Tibial nerve (tissue), 4 donors: Measurements from ENCODE around the gene ALDH3B1. TPM values are rescaled to one million over a fixed set of nuclear protein-coding genes. Genes with fewer than 3 reads are reported as not detected.
A peak's percentile ranks its signal among the peaks of the same experiment; 100 is the strongest.

Source experiments
- DNase-seq, 2 donors: peaks; one replicate each; pipeline ENCODE4 v3.0.0-alpha.2; 2019; ENCODE audit warnings: low spot score in 2 of 2
- H3K27ac ChIP-seq, 4 donors: fragments of 200-600 bp; sonication (generic) in 3 of 4; one replicate each; pipeline ENCODE4 v1.5.1; 2017 to 2019; ENCODE audit warnings: mild to moderate bottlenecking in 1 of 4
- H3K27me3 ChIP-seq, 2 donors: fragments of 200-600 bp; sonication (generic) in 1 of 2; one replicate each; pipeline versions ENCODE4 v1.5.1 to v1.6.0; 2017 to 2019
- H3K36me3 ChIP-seq, 3 donors: fragments of 200-600 bp; sonication (generic); one replicate each; pipeline ENCODE4 v1.5.1; 2018 to 2019
- H3K4me1 ChIP-seq, 4 donors: fragments of 200-600 bp; sonication (generic) in 3 of 4; one replicate each; pipeline ENCODE4 v1.5.1; 2017 to 2019
- H3K4me3 ChIP-seq, 4 donors: fragments of 200-600 bp; sonication (generic) in 3 of 4; one replicate each; pipeline ENCODE4 v1.5.1; 2017 to 2019; ENCODE audit warnings: mild to moderate bottlenecking in 1 of 4, moderate library complexity in 1 of 4
- H3K9me3 ChIP-seq, 4 donors: fragments of 200-600 bp; sonication (generic) in 3 of 4; one replicate each; pipeline ENCODE4 v1.5.1; 2017 to 2019
- EP300 ChIP-seq, 2 donors: sonication (generic); formaldehyde crosslinking; IDR thresholded peaks; one replicate each; pipeline ENCODE4 v1.6.1; 2017; ENCODE audit warnings: antibody characterized with exemption in 2 of 2, mild to moderate bottlenecking in 1 of 2
- POLR2A ChIP-seq, 2 donors: fragments of 450-650 bp; IDR thresholded peaks; one replicate each; pipeline ENCODE4 v1.6.1; 2017; ENCODE audit warnings: antibody characterized with exemption in 2 of 2, mild to moderate bottlenecking in 2 of 2, moderate library complexity in 2 of 2
- WGBS, 2 donors: methylation state at CpG; one replicate each; pipeline ENCODE4 v1.1.5; 2018; 5-methylcytosine and 5-hydroxymethylcytosine counted together
- total RNA-seq, 4 donors: library from RNA; depleted of rRNA; stranded (reverse); fragments of >200 nt; gene quantifications; one replicate each; pipeline ENCODE4 v1.1.0, GENCODE V29; 2016
- TF ChIP-seq, protein P1 (sequence below), 5 experiments: fragments of 200-600 bp in 3 of 5; fragments of 450-650 bp in 2 of 5; sonication (generic) in 3 of 5; IDR thresholded peaks; one replicate each; pipeline ENCODE4 v1.5.1; 2016 to 2019; ENCODE audit warnings: antibody characterized with exemption in 5 of 5, mild to moderate bottlenecking in 3 of 5, moderate library complexity in 2 of 5

Gene ALDH3B1
- total RNA-seq, 4 donors from 2014 or later: 80.4 to 137 (median 91.8) TPM

DNA sequence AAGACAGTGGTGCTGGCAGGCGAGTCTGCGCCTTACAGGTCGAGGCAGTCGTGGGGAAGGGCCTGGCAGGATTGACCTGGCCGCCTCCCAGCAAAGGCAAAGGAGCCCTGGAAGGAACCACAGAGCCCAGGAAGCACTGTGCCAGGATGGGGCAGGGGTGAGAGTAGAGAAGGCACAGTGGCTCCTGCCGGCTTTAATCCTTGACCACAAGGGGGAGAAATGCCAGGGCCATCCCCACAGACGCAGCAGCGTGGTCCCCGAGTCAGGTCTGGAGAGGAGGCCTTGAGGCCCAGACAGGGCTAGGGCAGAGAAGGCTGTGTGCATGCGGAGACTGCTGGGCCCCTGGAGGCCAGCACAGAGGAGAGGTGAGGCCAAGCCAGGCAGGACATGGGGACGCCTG is 10.4 kb downstream of the ALDH3B1 start:
- 50 to 54% methylated on average over 7 to 11 of the region's 11 CpGs for WGBS, 2 donors
- Histone ChIP-seq H3K36me3 (peaks cover 0 to 56% (median 0%) of the 10 kb centered on the region in 3 donors), H3K27me3 (no peaks in the 10 kb centered on the region), H3K9me3 (peaks cover 0 to 19% (median 0%) of the 10 kb centered on the region in 4 donors), H3K4me3 (no peak overlapping the region), H3K27ac (peak overlapping the region in 1 of 4 donors; percentile 98), H3K4me1 (peaks cover 0 to 56% (median 17%) of the 10 kb centered on the region in 4 donors)
- no peak for DNase-seq
- TF ChIP-seq POLR2A (IDR thresholded peaks at IDR 0.05): no peak
- TF ChIP-seq, protein P1, sequence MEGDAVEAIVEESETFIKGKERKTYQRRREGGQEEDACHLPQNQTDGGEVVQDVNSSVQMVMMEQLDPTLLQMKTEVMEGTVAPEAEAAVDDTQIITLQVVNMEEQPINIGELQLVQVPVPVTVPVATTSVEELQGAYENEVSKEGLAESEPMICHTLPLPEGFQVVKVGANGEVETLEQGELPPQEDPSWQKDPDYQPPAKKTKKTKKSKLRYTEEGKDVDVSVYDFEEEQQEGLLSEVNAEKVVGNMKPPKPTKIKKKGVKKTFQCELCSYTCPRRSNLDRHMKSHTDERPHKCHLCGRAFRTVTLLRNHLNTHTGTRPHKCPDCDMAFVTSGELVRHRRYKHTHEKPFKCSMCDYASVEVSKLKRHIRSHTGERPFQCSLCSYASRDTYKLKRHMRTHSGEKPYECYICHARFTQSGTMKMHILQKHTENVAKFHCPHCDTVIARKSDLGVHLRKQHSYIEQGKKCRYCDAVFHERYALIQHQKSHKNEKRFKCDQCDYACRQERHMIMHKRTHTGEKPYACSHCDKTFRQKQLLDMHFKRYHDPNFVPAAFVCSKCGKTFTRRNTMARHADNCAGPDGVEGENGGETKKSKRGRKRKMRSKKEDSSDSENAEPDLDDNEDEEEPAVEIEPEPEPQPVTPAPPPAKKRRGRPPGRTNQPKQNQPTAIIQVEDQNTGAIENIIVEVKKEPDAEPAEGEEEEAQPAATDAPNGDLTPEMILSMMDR (IDR thresholded peaks at IDR 0.05): peak in 1 of 5 experiments; percentile 9

DNA sequence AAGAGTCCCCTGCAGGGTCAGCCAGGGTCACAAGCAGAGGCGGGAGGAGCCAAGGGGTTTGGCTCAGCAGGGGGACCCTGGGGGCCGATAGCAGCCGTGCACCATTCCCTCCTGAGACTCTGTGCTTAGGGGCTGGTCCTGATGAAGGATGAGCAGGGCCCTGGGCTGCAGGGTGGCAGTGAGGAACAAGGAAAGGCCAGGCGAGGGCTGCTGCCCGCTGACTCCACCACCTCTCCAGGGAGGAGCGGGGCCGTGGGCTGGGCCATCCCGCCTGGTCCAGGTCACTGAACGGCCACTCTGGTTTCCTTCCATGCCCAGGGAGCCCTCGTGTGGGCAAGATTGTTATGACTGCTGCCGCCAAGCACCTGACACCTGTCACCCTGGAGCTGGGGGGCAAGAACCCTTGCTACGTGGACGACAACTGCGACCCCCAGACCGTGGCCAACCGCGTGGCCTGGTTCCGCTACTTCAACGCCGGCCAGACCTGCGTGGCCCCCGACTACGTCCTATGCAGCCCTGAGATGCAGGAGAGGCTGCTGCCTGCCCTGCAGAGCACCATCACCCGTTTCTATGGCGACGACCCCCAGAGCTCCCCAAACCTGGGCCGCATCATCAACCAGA is 11.2 kb downstream of the ALDH3B1 start:
- 68 to 87% methylated on average over 18 to 27 of the region's 27 CpGs for WGBS, 2 donors
- TF ChIP-seq EP300 (IDR thresholded peaks at IDR 0.05): no peak
- no peak for TF ChIP-seq POLR2A (IDR thresholded peaks at IDR 0.05)
- TF ChIP-seq, protein P1 (IDR thresholded peaks at IDR 0.05): peak in 1 of 5 experiments; percentile 27
- Histone ChIP-seq H3K27ac (peak overlapping the region in 1 of 4 donors; percentile 98), H3K4me1 (peaks cover 0 to 48% (median 17%) of the 10 kb centered on the region in 4 donors), H3K9me3 (peaks cover 0 to 22% (median 0%) of the 10 kb centered on the region in 4 donors), H3K4me3 (no peak overlapping the region), H3K36me3 (peaks cover 0 to 57% (median 0%) of the 10 kb centered on the region in 3 donors), H3K27me3 (no peaks in the 10 kb centered on the region)
- DNase-seq: no peak

- H3K4me3 ChIP-seq: no peak overlapping the region
- H3K9me3 ChIP-seq: peaks cover 0 to 22% (median 0%) of the 10 kb centered on the region in 4 donors
- TF ChIP-seq, protein P1 (IDR thresholded peaks at IDR 0.05): no peak
- TF ChIP-seq POLR2A (IDR thresholded peaks at IDR 0.05): no peak
- no peak for TF ChIP-seq EP300 (IDR thresholded peaks at IDR 0.05)
- no peak for DNase-seq
- no peak overlapping the region for H3K27ac ChIP-seq
- 81 to 84% methylated on average over 6 to 13 of the region's 13 CpGs for WGBS, 2 donors
- peaks cover 0 to 36% (median 5%) of the 10 kb centered on the region in 4 donors for H3K4me1 ChIP-seq
- H3K27me3 ChIP-seq: no peaks in the 10 kb centered on the region
- peaks cover 0 to 70% (median 0%) of the 10 kb centered on the region in 3 donors for H3K36me3 ChIP-seq
These were observed 12.4 kb downstream of the ALDH3B1 start for GRCh38 chr11:68022531-68022930.

DNA sequence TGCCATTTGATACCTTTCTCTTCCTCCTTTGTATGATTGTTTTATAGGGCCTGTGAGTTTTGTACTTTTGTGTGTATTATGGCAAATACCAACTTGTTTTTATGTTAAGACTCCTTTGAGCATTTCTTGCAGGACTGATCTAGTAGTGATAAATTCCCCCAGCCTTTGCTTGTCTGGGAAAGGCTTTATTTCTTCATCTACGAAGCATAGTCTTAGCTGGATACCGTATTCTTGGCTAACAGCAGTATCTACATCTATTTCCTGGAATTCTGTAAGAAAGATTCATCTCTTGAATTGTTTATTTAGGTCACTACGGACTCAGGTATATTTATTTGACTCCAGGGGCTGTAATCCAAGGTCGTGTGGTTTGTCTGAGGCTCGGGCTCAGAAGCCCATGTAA is 14.4 kb downstream of the ALDH3B1 start:
- TF ChIP-seq, protein P1 (IDR thresholded peaks at IDR 0.05): no peak
- TF ChIP-seq EP300 (IDR thresholded peaks at IDR 0.05): no peak
- no peak for TF ChIP-seq POLR2A (IDR thresholded peaks at IDR 0.05)
- Histone ChIP-seq H3K36me3 (peaks cover 0 to 77% (median 0%) of the 10 kb centered on the region in 3 donors), H3K4me3 (no peak overlapping the region), H3K9me3 (peaks cover 0 to 22% (median 0%) of the 10 kb centered on the region in 4 donors), H3K27ac (no peak overlapping the region), H3K27me3 (no peaks in the 10 kb centered on the region), H3K4me1 (peaks cover 0 to 23% (median under 1%) of the 10 kb centered on the region in 4 donors)
- WGBS, 2 donors: 90 to 94% methylated on average over 5 of the region's 5 CpGs
- no peak for DNase-seq

DNA sequence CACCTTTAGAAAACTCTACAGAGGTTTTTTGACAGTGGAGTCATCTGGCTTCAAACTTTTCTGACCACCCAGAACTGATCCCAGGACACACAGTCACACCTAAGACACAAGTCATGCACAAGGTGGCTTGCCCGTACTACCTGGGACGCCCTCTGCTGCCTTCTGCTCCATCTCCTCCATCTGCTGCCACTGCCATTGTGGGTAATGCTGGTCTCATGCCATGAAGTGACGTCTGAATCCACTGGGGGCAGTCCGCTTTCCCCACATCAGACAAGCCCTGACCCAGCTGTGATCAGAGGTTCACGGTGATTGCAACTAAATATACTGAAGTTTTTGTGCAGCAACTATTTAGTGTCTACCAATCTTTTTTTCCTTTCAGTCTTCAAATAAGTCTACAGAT is 14.9 kb downstream of the ALDH3B1 start:
- no peak overlapping the region for H3K27ac ChIP-seq
- peaks cover 0 to 73% (median 0%) of the 10 kb centered on the region in 3 donors for H3K36me3 ChIP-seq
- no peak overlapping the region for H3K4me3 ChIP-seq
- TF ChIP-seq, protein P1 (IDR thresholded peaks at IDR 0.05): no peak
- DNase-seq: no peak
- H3K9me3 ChIP-seq: peaks cover 0 to 22% (median 0%) of the 10 kb centered on the region in 4 donors
- H3K27me3 ChIP-seq: no peaks in the 10 kb centered on the region
- 75 to 78% methylated on average over 5 of the region's 5 CpGs for WGBS, 2 donors
- peaks cover 0 to 21% (median 2%) of the 10 kb centered on the region in 4 donors for H3K4me1 ChIP-seq
